SU-DHL-6 (cell line): ENCODE measurements around the gene RAB6B.

Experiments
- H2AFZ ChIP-seq: fragments of 200-600 bp; sonication (generic); 2 replicates; pipeline ENCODE4 v1.6.1; 2014; ENCODE audit warnings: low read depth, mild to moderate bottlenecking, moderate library complexity, mixed read lengths, antibody characterized with exemption, low read length; ENCODE audit not compliant: severe bottlenecking
- H3F3A ChIP-seq: fragments of 200-600 bp; shearing (Covaris generic); 2 replicates; pipeline ENCODE4 v1.6.0; 2016; ENCODE audit warnings: antibody characterized with exemption, mild to moderate bottlenecking; ENCODE audit not compliant: insufficient read depth
- H3K27ac ChIP-seq: fragments of 200-600 bp; sonication (generic); 2 replicates; pipeline ENCODE4 v1.5.1; 2016; ENCODE audit warnings: low read depth, mild to moderate bottlenecking, low read length, moderate library complexity, mixed read lengths
- H3K27me3 ChIP-seq: fragments of 200-600 bp; sonication (generic), shearing (Covaris generic); 2 replicates; pipeline ENCODE4 v1.6.0; 2014; ENCODE audit warnings: mild to moderate bottlenecking, low read length
- H3K36me3 ChIP-seq: fragments of 200-600 bp; sonication (generic); 2 replicates; pipeline ENCODE4 v1.6.1; 2014; ENCODE audit warnings: mild to moderate bottlenecking, low read length, mixed read lengths
- H3K4me2 ChIP-seq: fragments of 300-600, 200-600 bp; shearing (Covaris generic), sonication (generic); 2 replicates; pipeline ENCODE4 v1.6.0; 2014; ENCODE audit warnings: low read length, low read depth, mild to moderate bottlenecking; ENCODE audit not compliant: poor library complexity, severe bottlenecking
- H3K4me3 ChIP-seq: fragments of 200-600 bp; sonication (generic); 2 replicates; pipeline ENCODE4 v1.5.1; 2014; ENCODE audit warnings: antibody characterized with exemption, low read length, mild to moderate bottlenecking, mixed read lengths; ENCODE audit not compliant: insufficient read depth, poor library complexity, severe bottlenecking
- H3K79me2 ChIP-seq: fragments of 200-600 bp; sonication (generic); 2 replicates; pipeline ENCODE4 v1.6.1; 2014; ENCODE audit warnings: mild to moderate bottlenecking, low read length, moderate library complexity; ENCODE audit not compliant: insufficient read depth
- H3K9ac ChIP-seq: fragments of 200-600 bp; sonication (generic); 2 replicates; pipeline ENCODE4 v1.7.0; 2014; ENCODE audit warnings: mild to moderate bottlenecking, low read length
- H3K9me2 ChIP-seq: fragments of 200-600 bp; sonication (generic); replicated peaks from 2 replicates; pipeline ENCODE4 v1.6.1; 2014; ENCODE audit warnings: low read length; ENCODE audit not compliant: insufficient read depth
- H3K9me3 ChIP-seq: fragments of 200-600 bp; sonication (generic); 2 replicates; pipeline ENCODE4 v1.6.1; 2014; ENCODE audit warnings: low read length, mixed read lengths; ENCODE audit not compliant: insufficient read depth
- H4K20me1 ChIP-seq: fragments of 200-600 bp; sonication (generic); 2 replicates; pipeline ENCODE4 v1.6.1; 2014; ENCODE audit warnings: low read depth, mild to moderate bottlenecking, antibody characterized with exemption, low read length, moderate library complexity, mixed read lengths
- EZH2phosphoT487 ChIP-seq: fragments of 200-600 bp; sonication (generic), shearing (Covaris generic); conservative IDR thresholded peaks from 2 replicates; pipeline ENCODE4 v1.6.1; 2018; ENCODE audit warnings: mild to moderate bottlenecking, antibody characterized with exemption, low read length, moderate library complexity, mixed read lengths
- TF ChIP-seq, protein P1 (sequence below): fragments of 200-600 bp; sonication (generic); IDR thresholded peaks from one replicate; pipeline ENCODE4 v1.5.1; 2017; ENCODE audit warnings: antibody characterized with exemption, mild to moderate bottlenecking, low read length, moderate library complexity; ENCODE audit not compliant: insufficient read depth, poor library complexity, severe bottlenecking

RAB6B gene

DNA sequence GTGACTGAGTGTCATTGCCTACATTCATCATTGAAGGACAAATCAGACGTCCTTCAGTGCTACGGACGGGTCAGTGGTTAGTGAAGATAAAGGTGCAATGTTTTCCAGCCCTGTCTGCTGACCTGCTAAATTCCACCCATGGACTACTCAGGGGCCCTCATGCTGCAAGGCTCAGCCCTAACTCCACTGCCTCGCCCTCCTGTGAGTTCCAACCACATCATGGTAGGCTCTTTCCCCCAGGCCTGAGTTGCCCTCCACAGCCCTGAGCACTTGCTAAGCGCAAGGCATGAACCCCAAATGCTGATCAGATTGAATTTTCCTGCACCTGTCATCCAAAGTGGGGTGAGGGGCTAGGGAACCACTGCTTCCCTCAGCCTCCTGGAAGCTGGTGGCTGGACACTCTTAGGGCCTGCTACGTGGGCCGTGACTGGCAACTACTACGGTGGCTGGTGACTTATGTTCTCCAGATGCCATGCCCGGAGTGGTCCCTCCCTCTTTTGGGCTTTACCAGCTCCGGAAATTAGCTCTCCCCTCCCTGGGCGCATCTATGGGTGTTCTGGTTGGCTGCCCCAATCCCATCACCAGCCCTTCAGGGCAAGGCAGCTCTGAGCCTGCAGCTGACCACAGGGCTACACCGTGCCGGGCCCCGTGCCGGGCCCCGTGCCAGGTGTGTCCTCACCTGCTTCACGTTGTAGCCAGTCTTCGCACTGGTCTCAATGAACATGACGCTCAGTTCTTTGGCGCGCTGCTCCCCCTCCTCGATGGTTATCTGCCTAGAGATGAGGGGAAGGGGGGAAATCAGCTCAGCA lies 58.0 kb downstream of the RAB6B start:
- Histone ChIP-seq H3K4me3 (no peak overlapping the region), H3K9ac (no peak overlapping the region), H3K9me2 (no peaks in the 10 kb centered on the region), H2AFZ (no peak overlapping the region), H3K27me3 (no peaks in the 10 kb centered on the region), H3K9me3 (no peaks in the 10 kb centered on the region), H3K79me2 (no peaks in the 10 kb centered on the region), H3K27ac (no peak overlapping the region), H3K4me2 (no peak overlapping the region), H3K36me3 (no peaks in the 10 kb centered on the region), H4K20me1 (no peaks in the 10 kb centered on the region), H3F3A (no peaks in the 10 kb centered on the region)
- TF ChIP-seq, protein P1, sequence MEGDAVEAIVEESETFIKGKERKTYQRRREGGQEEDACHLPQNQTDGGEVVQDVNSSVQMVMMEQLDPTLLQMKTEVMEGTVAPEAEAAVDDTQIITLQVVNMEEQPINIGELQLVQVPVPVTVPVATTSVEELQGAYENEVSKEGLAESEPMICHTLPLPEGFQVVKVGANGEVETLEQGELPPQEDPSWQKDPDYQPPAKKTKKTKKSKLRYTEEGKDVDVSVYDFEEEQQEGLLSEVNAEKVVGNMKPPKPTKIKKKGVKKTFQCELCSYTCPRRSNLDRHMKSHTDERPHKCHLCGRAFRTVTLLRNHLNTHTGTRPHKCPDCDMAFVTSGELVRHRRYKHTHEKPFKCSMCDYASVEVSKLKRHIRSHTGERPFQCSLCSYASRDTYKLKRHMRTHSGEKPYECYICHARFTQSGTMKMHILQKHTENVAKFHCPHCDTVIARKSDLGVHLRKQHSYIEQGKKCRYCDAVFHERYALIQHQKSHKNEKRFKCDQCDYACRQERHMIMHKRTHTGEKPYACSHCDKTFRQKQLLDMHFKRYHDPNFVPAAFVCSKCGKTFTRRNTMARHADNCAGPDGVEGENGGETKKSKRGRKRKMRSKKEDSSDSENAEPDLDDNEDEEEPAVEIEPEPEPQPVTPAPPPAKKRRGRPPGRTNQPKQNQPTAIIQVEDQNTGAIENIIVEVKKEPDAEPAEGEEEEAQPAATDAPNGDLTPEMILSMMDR: no peak
- no peak for TF ChIP-seq EZH2phosphoT487

DNA sequence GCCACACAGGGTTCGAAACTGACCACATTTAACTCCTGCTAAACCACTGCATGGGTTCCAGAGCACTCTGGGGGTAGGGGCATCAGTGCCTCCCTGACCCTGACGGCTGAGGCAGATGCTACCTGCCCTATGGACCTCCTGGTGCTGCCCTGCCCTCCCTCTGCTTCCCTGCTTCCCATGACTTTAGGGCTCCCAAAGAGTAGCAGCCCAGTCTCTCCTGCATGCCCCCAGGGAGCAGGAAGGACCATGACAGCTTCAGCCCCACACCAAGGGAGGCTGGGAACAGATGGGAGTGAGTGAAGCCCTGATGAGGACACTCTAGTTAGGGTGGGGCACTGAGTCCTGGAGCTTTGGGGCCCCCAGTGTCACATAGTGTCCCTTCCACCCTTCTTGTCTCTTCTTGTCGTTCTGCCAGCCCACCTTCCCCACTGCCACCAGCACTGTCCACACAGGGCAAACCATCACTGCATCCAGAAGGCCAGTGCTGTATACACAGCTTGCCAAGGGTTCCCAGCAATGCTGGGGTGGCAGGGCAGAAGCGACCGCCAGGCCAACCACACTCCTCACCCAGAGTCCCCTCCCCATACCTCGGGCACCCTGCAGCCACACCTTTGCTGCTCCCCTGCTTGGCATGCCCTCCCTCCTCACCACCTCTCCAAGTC lies 59.1 kb downstream of the RAB6B start:
- Histone ChIP-seq H3K4me3 (no peak overlapping the region), H3K4me2 (no peak overlapping the region), H3K9me3 (no peaks in the 10 kb centered on the region), H3K27me3 (no peaks in the 10 kb centered on the region), H3K79me2 (no peaks in the 10 kb centered on the region), H3F3A (no peaks in the 10 kb centered on the region), H3K9ac (no peak overlapping the region), H3K27ac (no peak overlapping the region), H3K36me3 (no peaks in the 10 kb centered on the region), H2AFZ (no peak overlapping the region), H4K20me1 (no peaks in the 10 kb centered on the region), H3K9me2 (no peaks in the 10 kb centered on the region)
- TF ChIP-seq EZH2phosphoT487: no peak
- TF ChIP-seq, protein P1: no peak

DNA sequence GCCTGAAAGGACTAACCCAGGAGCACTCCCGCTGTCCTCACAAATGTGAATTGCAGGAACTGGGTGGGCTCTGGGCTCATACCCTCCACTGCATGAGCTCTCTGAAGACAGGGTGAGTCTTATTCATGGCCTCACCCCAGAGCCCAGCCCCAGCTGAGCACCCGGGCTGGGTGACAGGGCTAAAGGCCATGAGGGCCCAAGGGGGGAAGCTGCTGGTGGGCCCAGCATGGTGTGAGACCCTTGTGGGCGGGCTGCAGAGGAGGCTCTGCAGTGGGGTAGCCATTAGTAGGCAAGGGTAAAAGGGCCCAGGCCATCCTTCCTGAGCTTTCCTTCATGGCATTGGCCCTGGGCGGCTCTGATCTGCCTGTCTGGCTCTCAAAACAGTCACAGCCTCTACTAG lies 59.7 kb downstream of the RAB6B start:
- H3K27me3 ChIP-seq: no peaks in the 10 kb centered on the region
- no peak overlapping the region for H3K4me3 ChIP-seq
- H2AFZ ChIP-seq: no peak overlapping the region
- no peak overlapping the region for H3K9ac ChIP-seq
- H4K20me1 ChIP-seq: no peaks in the 10 kb centered on the region
- H3F3A ChIP-seq: no peaks in the 10 kb centered on the region
- no peaks in the 10 kb centered on the region for H3K79me2 ChIP-seq
- H3K4me2 ChIP-seq: no peak overlapping the region
- H3K9me2 ChIP-seq: no peaks in the 10 kb centered on the region
- H3K27ac ChIP-seq: no peak overlapping the region
- TF ChIP-seq, protein P1: no peak
- TF ChIP-seq EZH2phosphoT487: no peak
- H3K36me3 ChIP-seq: no peaks in the 10 kb centered on the region
- no peaks in the 10 kb centered on the region for H3K9me3 ChIP-seq
